Neuron (in vitro differentiated cells): ENCODE measurements around the gene NTN4.
"Not testable (repeated sequence)": the region's sequence is repeated elsewhere in the genome, so short reads cannot be mapped to it uniquely, and the experiment has no call there.

Experiments
- H2AFZ ChIP-seq: one replicate; pipeline ENCODE4 v1.6.1; 2013; ENCODE audit warnings: low read depth, mild to moderate bottlenecking, inconsistent platforms, low read length, moderate library complexity
- H3K27me3 ChIP-seq: one replicate; pipeline ENCODE4 v1.6.1; 2013; ENCODE audit warnings: low read length; ENCODE audit not compliant: insufficient read depth
- H3K36me3 ChIP-seq: one replicate; pipeline ENCODE4 v1.6.1; 2013; ENCODE audit warnings: low read length; ENCODE audit not compliant: insufficient read depth
- H3K4me1 ChIP-seq: one replicate; pipeline ENCODE4 v1.6.1; 2013; ENCODE audit warnings: low read length; ENCODE audit not compliant: insufficient read depth
- H3K4me3 ChIP-seq: 2 replicates; pipeline ENCODE4 v1.5.1; 2013; ENCODE audit warnings: mild to moderate bottlenecking, low read length, moderate library complexity
- H3K9me3 ChIP-seq: one replicate; pipeline ENCODE4 v1.6.1; 2013; ENCODE audit warnings: low read length

Gene NTN4

GRCh38 chr12:95625012-95625411 lies 165.6 kb downstream of the NTN4 start:
- Histone ChIP-seq H3K4me1 (peaks cover 12% of the 10 kb centered on the region), H2AFZ (no peak overlapping the region), H3K27me3 (no peaks in the 10 kb centered on the region), H3K4me3 (no peak overlapping the region), H3K36me3 (no peaks in the 10 kb centered on the region), H3K9me3 (no peaks in the 10 kb centered on the region)

- H3K4me1 ChIP-seq: peaks cover 12% of the 10 kb centered on the region
Observed at GRCh38 chr12:95624589-95624988, 166.0 kb downstream of the NTN4 start.

GRCh38 chr12:95623554-95624170 lies 166.9 kb downstream of the NTN4 start:
- no peaks in the 10 kb centered on the region for H3K27me3 ChIP-seq
- peaks cover 12% of the 10 kb centered on the region for H3K4me1 ChIP-seq
- no peaks in the 10 kb centered on the region for H3K9me3 ChIP-seq
- H2AFZ ChIP-seq: no peak overlapping the region
- no peaks in the 10 kb centered on the region for H3K36me3 ChIP-seq
- H3K4me3 ChIP-seq: no peak overlapping the region

More at GRCh38 chr12:95624589-95624988, 166.0 kb downstream of the NTN4 start:
- Histone ChIP-seq H2AFZ (no peak overlapping the region), H3K9me3 (no peaks in the 10 kb centered on the region), H3K36me3 (no peaks in the 10 kb centered on the region), H3K27me3 (no peaks in the 10 kb centered on the region), H3K4me3 (no peak overlapping the region)

- H3K4me1 ChIP-seq: peaks cover 12% of the 10 kb centered on the region
- no peaks in the 10 kb centered on the region for H3K27me3 ChIP-seq
- no peaks in the 10 kb centered on the region for H3K36me3 ChIP-seq
- H2AFZ ChIP-seq: no peak overlapping the region
- no peak overlapping the region for H3K4me3 ChIP-seq
- no peaks in the 10 kb centered on the region for H3K9me3 ChIP-seq
Observed at GRCh38 chr12:95622879-95623278, 167.7 kb downstream of the NTN4 start.

- no peaks in the 10 kb centered on the region for H3K27me3 ChIP-seq
- H3K4me3 ChIP-seq: no peak overlapping the region
- H3K36me3 ChIP-seq: no peaks in the 10 kb centered on the region
- H3K9me3 ChIP-seq: no peaks in the 10 kb centered on the region
- H2AFZ ChIP-seq: no peak overlapping the region
- H3K4me1 ChIP-seq: peaks cover 12% of the 10 kb centered on the region
Observed at GRCh38 chr12:95621725-95622124, 168.8 kb downstream of the NTN4 start.

GRCh38 chr12:95620171-95620570 lies 170.4 kb downstream of the NTN4 start:
- Histone ChIP-seq H3K27me3 (no peaks in the 10 kb centered on the region), H3K4me3 (no peak overlapping the region)

GRCh38 chr12:95616470-95616869 lies 174.1 kb downstream of the NTN4 start:
- not testable (repeated sequence) for H3K4me3 ChIP-seq, H3K27me3 ChIP-seq, H2AFZ ChIP-seq, H3K9me3 ChIP-seq, H3K36me3 ChIP-seq, H3K4me1 ChIP-seq

More at GRCh38 chr12:95620171-95620570, 170.4 kb downstream of the NTN4 start:
- no peak overlapping the region for H2AFZ ChIP-seq
- no peaks in the 10 kb centered on the region for H3K9me3 ChIP-seq
- H3K36me3 ChIP-seq: no peaks in the 10 kb centered on the region
- H3K4me1 ChIP-seq: peaks cover 12% of the 10 kb centered on the region

GRCh38 chr12:95615749-95616148 lies 174.8 kb downstream of the NTN4 start:
- no peaks in the 10 kb centered on the region for H3K36me3 ChIP-seq
- H3K27me3 ChIP-seq: no peaks in the 10 kb centered on the region
- H2AFZ ChIP-seq: no peak overlapping the region
- H3K4me1 ChIP-seq: no peaks in the 10 kb centered on the region
- no peak overlapping the region for H3K4me3 ChIP-seq
- H3K9me3 ChIP-seq: no peaks in the 10 kb centered on the region

GRCh38 chr12:95614390-95614982 lies 176.1 kb downstream of the NTN4 start:
- no peak overlapping the region for H3K4me3 ChIP-seq
- no peak overlapping the region for H2AFZ ChIP-seq
- H3K36me3 ChIP-seq: no peaks in the 10 kb centered on the region
- H3K4me1 ChIP-seq: no peaks in the 10 kb centered on the region
- H3K9me3 ChIP-seq: no peaks in the 10 kb centered on the region
- no peaks in the 10 kb centered on the region for H3K27me3 ChIP-seq

- Histone ChIP-seq H3K27me3 (no peaks in the 10 kb centered on the region), H3K4me1 (peaks cover under 1% of the 10 kb centered on the region), H3K9me3 (no peaks in the 10 kb centered on the region)
Observed at GRCh38 chr12:95613021-95613420, 177.5 kb downstream of the NTN4 start.

GRCh38 chr12:95611676-95612309 lies 178.8 kb downstream of the NTN4 start:
- Histone ChIP-seq H3K27me3 (no peaks in the 10 kb centered on the region), H3K36me3 (no peaks in the 10 kb centered on the region), H3K9me3 (no peaks in the 10 kb centered on the region), H2AFZ (no peak overlapping the region), H3K4me1 (peaks cover 12% of the 10 kb centered on the region), H3K4me3 (no peak overlapping the region)

More at GRCh38 chr12:95613021-95613420, 177.5 kb downstream of the NTN4 start:
- H3K4me3 ChIP-seq: no peak overlapping the region
- H2AFZ ChIP-seq: no peak overlapping the region
- no peaks in the 10 kb centered on the region for H3K36me3 ChIP-seq

GRCh38 chr12:95608252-95609033 lies 182.1 kb downstream of the NTN4 start:
- Histone ChIP-seq H2AFZ (no peak overlapping the region), H3K27me3 (no peaks in the 10 kb centered on the region), H3K4me1 (peaks cover 12% of the 10 kb centered on the region), H3K36me3 (no peaks in the 10 kb centered on the region), H3K9me3 (no peaks in the 10 kb centered on the region), H3K4me3 (no peak overlapping the region)
